GM21447 (cell line): ENCODE results near the gene TRAT1.

Experiments
- ATAC-seq: cut with Tn5 transposase; IDR thresholded peaks from one replicate; pipeline ENCODE4 v1.9.1; 2021; ENCODE audit not compliant: unreplicated experiment

Gene TRAT1

GRCh38 chr3:108849075-108849474 lies 26.5 kb downstream of the TRAT1 start:
- no peak for ATAC-seq

GRCh38 chr3:108861401-108861800 lies 38.8 kb downstream of the TRAT1 start:
- ATAC-seq, result no peak

- peak; percentile 49 for ATAC-seq
Observed at GRCh38 chr3:108862865-108863798, 40.5 kb downstream of the TRAT1 start.

GRCh38 chr3:108863799-108864135 lies 41.2 kb downstream of the TRAT1 start:
- no peak for ATAC-seq

GRCh38 chr3:108877901-108878300 lies 55.3 kb downstream of the TRAT1 start:
- no peak for ATAC-seq

- ATAC-seq, result no peak
Observed at GRCh38 chr3:108879915-108880314, 57.3 kb downstream of the TRAT1 start.

- ATAC-seq, result no peak
Observed at GRCh38 chr3:108882762-108883161, 60.2 kb downstream of the TRAT1 start.

GRCh38 chr3:108883373-108883772 lies 60.8 kb downstream of the TRAT1 start:
- ATAC-seq, result no peak

- no peak for ATAC-seq
Observed at GRCh38 chr3:108887121-108887520, 64.5 kb downstream of the TRAT1 start.

GRCh38 chr3:108887777-108888176 lies 65.2 kb downstream of the TRAT1 start:
- ATAC-seq, result no peak

- no peak for ATAC-seq
Observed at GRCh38 chr3:108891833-108892232, 69.2 kb downstream of the TRAT1 start.

- ATAC-seq, result no peak
Observed at GRCh38 chr3:108894981-108895380, 72.4 kb downstream of the TRAT1 start.

- no peak for ATAC-seq
Observed at GRCh38 chr3:108897883-108898282, 75.3 kb downstream of the TRAT1 start.

GRCh38 chr3:108899530-108899929 lies 76.9 kb downstream of the TRAT1 start:
- no peak for ATAC-seq
